Stimulated activated CD4-positive, alpha-beta T cell treated with anti-CD3 and anti-CD28 coated beads, Interleukin-2, amount 100 ng/mL, for 48 hours (primary cell): Measurements from ENCODE around the gene EFNA5.

Experiments
- DNase-seq, 2 donors: peaks; one replicate each; pipeline ENCODE4 v3.0.0-alpha.2; 2020

Gene EFNA5

DNA sequence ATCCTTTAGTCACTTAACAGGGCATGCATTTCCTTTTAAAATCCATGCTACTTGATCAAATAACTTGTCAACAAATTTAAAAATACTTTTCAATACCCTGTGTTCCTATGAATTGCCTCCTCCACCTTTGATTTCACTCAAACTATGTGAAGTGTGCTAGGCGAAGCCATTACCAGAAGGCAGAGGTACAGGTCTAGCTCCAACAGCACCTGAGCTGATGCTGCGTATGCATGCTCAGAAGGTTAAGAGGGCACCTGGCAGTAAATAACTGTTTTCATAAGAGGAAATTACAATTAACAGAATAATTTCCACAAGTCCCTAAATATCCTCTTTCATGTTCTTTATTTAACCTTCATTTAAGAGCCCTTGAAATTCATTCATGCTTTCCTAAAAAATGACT is 251.8 kb downstream of the EFNA5 start:
- DNase-seq = no peak

DNA sequence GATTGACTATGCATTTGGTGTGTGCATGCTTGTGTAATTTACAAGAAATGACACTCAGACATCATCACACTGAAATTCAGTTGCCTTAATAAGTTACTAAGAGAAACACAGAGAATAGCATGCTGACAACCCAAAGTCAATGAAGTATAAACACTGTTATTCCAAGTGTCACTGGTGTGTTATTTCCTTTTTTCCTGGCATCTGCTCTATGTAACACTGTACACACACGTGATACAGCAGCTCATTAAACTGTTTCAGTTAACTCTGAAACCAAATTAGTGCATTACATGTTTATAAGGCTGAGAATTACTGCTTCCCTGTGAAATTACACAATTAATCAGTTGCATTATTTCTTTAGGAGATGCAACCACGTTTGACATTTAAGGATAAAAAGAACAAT is 252.7 kb downstream of the EFNA5 start:
- no peak for DNase-seq

DNA sequence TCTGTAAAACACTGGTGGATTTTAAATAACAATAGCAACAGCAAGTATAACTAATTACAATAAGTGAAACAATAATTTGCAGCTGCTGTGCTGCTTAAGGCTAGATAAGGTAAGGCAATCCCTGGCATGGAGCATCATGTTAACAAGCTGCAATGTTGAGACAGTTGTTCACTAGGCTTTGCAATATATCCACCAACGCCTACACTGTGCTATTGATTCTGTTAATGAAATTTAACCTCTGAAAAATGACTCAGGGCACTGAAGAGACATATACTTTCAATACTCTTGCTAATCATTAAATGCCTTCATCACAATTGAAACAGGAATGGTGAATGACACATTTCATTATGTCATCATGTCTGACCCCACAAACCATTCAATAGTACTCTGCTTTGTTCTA is 255.0 kb downstream of the EFNA5 start:
- no peak for DNase-seq

- DNase-seq = no peak
Measured at GRCh38 chr5:107414802-107415201, 255.9 kb downstream of the EFNA5 start.

DNA sequence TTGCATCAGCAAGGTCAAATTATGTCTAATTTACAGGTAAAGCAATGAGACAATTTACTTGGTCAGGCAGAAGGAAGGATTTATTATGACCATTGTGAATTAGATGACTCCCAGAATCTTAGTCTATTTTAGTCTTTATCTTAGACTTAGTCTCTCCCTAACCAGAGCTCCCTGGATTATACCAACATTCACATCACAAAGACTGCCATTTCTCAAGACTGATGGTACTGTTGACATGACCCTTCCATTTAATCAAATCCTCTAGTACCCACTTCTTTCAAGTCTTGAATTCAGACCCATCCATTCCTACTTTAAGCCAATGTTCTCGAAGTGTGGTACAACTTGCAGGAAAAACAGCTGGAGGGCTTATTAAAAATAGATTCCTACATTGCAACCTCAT is 257.0 kb downstream of the EFNA5 start:
- no peak for DNase-seq

DNA sequence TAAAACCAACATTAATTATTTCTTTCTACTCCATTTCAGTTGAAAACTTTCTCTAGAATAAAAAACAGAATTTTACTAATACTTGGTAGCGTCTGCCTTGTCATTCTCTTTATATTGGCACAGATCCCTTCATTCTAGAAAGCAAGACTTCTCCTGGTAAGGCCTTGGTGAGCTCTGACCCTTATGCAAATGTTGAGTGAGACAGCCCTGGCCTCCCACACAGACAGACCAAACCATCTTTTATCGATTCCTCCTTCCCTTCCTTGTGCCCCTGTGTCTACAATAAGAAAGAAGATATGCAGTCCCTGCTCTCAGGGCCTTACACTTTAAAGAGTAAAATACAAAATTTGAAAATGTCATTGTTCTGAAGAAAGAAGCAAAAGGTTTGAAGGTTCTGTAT is 262.2 kb downstream of the EFNA5 start:
- DNase-seq = no peak

GRCh38 chr5:107407713-107408298 is 262.9 kb downstream of the EFNA5 start:
- DNase-seq = no peak

GRCh38 chr5:107404595-107405374 is 266.0 kb downstream of the EFNA5 start:
- no peak for DNase-seq

- DNase-seq = no peak
Measured at GRCh38 chr5:107403228-107403953, 267.3 kb downstream of the EFNA5 start.

GRCh38 chr5:107402434-107403227 is 268.1 kb downstream of the EFNA5 start:
- DNase-seq = no peak

DNA sequence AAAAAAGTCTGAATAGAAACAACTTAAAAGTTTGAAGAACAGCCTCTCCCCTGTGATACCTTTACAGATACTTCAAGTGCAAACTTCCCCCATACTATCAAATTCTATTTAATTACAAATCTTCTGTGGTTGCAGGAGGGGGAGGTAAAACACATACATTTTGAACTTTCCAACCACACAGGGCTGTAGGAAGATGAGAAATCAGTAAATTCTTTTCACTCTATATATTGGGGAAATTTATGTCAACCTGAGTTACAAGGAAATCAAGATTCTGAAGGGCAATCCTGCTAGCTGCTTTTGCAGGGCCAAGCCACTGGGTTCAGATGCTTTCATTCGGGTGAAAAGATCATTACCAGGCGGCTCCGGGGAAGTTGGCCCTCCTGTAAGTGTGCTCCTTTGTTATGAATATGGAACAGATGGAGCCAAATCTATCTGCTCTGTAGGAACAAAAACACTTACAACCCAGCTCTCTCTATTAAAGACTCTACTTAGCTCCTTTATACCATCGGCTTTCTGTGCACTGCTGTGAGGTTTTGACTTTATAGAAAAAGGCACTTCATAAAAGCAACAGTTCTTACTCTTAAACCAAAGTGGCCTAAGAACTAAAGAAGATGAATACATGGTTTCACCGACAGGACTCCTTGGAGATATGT is 269.1 kb downstream of the EFNA5 start:
- DNase-seq = no peak

- DNase-seq = no peak
Measured at GRCh38 chr5:107400328-107400727, 270.4 kb downstream of the EFNA5 start.

DNA sequence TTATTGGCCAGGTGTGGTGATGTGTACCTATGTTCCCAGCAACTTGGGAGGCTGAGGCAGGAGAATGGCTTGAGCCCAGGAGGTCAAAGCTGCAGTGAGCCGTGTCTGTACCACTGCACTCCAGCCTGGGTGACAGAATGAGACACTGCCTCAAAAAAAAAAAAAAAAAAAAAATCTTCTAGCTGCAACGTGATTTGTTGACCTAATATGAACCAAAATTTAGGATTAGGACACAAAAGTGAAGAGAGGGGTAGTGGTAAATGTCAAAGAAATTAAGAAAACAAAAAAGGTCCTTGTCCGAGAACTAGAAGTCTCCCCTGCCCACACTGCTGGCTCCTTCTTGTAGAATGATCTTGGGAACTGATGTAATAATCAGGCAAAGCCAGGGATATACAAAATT is 272.0 kb downstream of the EFNA5 start:
- no peak for DNase-seq

DNA sequence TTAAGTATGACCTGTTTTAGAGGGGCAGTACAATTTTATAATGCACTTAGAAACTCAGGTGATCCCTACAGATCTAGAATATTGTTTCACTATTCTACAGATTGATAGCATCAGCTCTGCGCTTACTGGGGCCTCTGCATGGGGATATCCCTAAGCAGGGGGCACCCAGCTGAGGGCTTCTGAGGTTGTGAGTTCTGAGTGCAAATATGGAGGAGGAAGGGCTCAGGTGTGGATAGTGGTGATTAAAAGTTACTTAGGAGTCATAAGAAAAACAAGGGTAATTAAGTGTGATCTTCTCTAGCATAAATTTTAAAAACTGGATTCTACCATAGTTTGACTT is 274.4 kb downstream of the EFNA5 start:
- DNase-seq = no peak

GRCh38 chr5:107395632-107396350 is 274.9 kb downstream of the EFNA5 start:
- DNase-seq = no peak

DNA sequence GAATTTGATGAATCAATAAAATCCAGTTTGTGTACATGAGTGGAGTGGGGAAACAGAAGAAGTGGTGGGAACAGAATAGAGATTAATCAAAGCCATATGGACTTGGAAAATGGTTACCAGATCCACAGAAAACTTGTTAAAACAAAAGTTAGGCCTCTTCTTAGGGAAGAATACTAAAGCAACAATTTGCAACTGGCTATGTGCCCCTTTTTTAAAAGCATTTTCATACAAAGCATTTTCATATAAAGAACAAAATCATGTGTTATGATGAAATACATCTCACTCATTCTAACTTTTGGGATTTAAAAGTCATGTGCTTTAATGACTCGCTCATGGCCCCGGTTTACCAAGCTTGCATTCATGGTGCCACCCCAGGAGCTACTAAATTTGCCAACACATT is 276.9 kb downstream of the EFNA5 start:
- DNase-seq = no peak

DNA sequence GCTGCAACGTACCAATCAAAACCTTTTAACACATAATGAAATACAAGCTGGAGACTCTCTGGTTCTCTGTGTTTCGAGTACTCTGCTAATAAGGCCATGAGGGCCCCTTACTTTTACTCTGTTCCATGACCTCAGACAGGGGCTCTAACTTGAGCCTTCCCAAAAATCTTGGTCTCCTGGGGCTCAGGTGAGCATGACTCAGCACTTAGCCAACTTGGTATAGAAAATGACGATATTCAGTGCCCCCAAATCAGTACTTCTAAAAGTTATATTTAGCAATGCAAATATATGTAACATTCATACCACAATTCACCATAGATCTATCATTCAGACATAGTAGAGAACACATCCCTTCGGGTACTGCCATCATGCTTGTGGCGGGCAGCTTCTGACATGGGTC is 278.9 kb downstream of the EFNA5 start:
- no peak for DNase-seq

DNA sequence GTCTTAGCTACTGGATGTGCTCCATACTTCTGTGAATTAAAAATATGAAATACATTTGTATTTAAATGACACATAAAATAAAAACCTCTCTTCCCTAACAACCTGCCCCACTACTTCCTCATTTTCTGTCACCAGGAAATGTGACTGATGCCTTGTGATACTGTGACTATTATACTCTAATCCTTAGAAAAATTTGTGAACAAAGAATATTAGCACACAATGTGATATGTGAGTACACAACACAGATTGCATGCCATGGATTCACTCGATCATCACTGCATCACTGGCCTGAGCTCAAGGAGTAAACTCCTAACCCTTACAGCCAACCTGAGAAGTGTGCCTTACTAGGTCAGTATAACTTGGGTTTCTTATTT is 281.0 kb downstream of the EFNA5 start:
- no peak for DNase-seq

- no peak for DNase-seq
Measured at GRCh38 chr5:107389130-107389774, 281.5 kb downstream of the EFNA5 start.

GRCh38 chr5:107388141-107388861 is 282.4 kb downstream of the EFNA5 start:
- no peak for DNase-seq

- no peak for DNase-seq
Measured at GRCh38 chr5:107387526-107388140, 283.1 kb downstream of the EFNA5 start.
